ENCODE results near the gene ZNF732.
"Not testable (repeated sequence)": the region's sequence is repeated elsewhere in the genome, so short reads cannot be mapped to it uniquely, and the experiment has no call there.

ZNF732 gene

DNA sequence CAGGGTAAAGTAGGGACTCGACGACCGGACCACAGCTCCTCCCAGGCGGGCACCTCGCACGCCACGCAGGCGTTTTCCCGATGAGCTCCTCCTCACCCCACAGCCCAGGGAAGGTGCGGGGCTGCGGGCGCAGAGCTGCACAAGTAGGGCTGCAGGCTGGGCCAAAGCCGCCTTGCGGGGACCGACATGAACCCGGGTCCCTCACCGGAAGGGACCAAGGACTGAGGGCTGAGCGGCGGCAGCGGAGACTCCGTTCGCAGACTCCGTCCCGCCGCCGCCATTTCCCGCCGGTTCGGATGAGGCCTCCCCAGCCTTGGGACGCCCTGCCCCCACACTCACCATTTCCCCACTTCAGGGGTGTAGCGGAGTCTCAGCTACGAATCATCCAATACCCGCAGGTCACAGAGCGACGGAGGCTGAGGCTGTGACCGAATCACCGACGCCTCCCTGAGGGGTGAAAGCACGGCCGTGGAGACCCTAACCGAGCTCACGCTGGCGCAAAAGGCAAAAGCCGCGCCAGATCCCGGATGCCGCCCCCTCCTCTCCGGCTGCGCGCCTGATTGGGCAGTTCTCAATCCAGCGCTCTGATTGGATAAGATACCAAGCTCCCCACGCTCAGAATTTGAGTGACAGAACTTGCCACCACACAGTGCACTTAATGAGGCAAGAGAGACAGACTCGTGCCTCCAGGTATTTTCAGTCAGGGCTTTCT lies at the start of gene ZNF732:
Gene ZNF732 (minus strand): TSS at position 506 of the 712 bp plus-strand sequence. CDS start 164 bp downstream, at position 342.
- Histone ChIP-seq H3K9me3 (ENCODE audit: control insufficient read depth, insufficient read depth, low read length) (no peaks in the 10 kb centered on the region; the same call in 1 of the 2 replicates), H3K4me1 (ENCODE audit: insufficient read depth, low read length) (no peaks in the 10 kb centered on the region), H3K36me3 (ENCODE audit: insufficient read depth, low read length) (no peaks in the 10 kb centered on the region), H3K9ac (ENCODE audit: low read depth, low read length) (peak within 1 kb of the TSS; percentile 61)

DNA sequence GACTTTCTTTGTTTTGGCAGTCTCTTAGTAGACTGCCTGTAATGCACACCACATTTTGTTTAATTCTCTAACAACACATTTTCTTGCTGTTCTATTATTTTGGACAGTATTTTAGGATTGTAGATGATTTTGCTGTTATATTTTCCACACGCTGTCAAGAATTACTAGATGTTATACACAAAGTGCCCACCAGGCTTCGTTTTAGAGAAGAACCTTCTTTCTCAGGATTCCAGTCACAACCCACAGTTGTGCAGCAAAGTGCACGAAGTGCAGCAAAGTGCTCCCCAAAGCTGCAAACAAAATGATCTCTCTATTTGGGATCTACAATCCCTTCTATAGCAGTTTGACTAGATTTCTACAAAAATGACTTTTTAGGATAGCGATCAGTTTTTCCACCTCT lies 34.7 kb upstream of the ZNF732 start:
- Histone ChIP-seq H3K9me3 (ENCODE audit: control insufficient read depth, insufficient read depth, low read length) (peaks cover 6% of the 10 kb centered on the region), H3K36me3 (ENCODE audit: insufficient read depth, low read length) (peaks cover 7% of the 10 kb centered on the region; the same call in 1 of the 2 replicates), H3K9ac (ENCODE audit: low read depth, low read length) (no peak overlapping the region), H3K4me1 (ENCODE audit: insufficient read depth, low read length) (no peaks in the 10 kb centered on the region)

- H3K9me3 ChIP-seq (ENCODE audit: control insufficient read depth, insufficient read depth, low read length) = peaks cover 3% of the 10 kb centered on the region
- H3K4me1 ChIP-seq (ENCODE audit: insufficient read depth, low read length) = no peaks in the 10 kb centered on the region
- H3K9ac ChIP-seq (ENCODE audit: low read depth, low read length) = peak overlapping the region; percentile 73; the same call in 1 of the 2 replicates
- H3K36me3 ChIP-seq (ENCODE audit: insufficient read depth, low read length) = peaks cover 7% of the 10 kb centered on the region; the same call in 1 of the 2 replicates
Observed at GRCh38 chr4:338759-339097, 33.5 kb upstream of the ZNF732 start.

GRCh38 chr4:337932-338758 lies 32.9 kb upstream of the ZNF732 start:
- H3K4me1 ChIP-seq (ENCODE audit: insufficient read depth, low read length) = no peaks in the 10 kb centered on the region
- H3K9ac ChIP-seq (ENCODE audit: low read depth, low read length) = peak overlapping the region; percentile 73
- peaks cover 3% of the 10 kb centered on the region for H3K9me3 ChIP-seq (ENCODE audit: control insufficient read depth, insufficient read depth, low read length)
- H3K36me3 ChIP-seq (ENCODE audit: insufficient read depth, low read length) = peaks cover 6% of the 10 kb centered on the region; the same call in 1 of the 2 replicates

DNA sequence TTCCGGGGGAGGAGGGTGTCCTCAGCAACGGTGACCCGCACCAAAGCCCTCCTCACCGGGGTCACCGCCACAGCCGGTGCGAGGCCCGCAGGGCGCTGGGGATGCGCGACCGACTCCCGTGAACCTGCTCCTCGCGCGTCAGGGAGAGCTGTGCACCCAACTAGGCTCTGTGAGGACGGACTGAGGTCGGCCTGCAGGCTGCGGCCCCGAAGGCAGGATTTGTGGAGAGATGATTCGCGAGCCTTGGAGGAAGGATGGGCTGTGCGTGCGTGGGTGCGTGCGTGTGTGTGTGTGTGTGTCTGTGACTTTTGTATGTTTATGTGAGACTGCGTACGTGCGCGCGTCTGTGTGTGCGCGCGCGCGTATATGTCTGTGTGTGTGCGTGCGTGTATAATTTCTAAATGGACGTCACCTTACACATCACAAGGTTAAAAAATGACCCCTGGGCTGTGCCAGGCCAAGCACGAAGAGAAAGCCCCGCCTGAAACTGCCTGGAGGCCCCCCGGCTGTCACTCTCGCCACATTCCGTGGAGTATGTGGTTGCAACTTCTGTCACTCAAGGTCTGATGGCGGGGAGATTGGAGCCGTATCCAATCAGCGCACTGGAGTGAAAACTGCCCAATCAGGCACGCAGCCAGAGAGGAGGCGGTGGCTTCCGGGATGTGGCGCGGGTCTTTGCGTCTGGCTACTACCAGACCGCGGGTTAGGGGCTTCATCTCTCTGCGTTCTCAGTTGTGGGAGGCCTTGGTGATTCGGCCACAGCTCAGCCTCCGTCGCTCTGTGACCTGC lies 32.1 kb upstream of the ZNF732 start, which contains the start of gene ZNF141:
Gene ZNF141 (plus strand): TSS at position 672 of the 789 bp plus-strand sequence. CDS start 170 bp downstream, outside the sequence.
- Histone ChIP-seq H3K9me3 (ENCODE audit: control insufficient read depth, insufficient read depth, low read length) (peaks cover 3% of the 10 kb centered on the region; the same call in 1 of the 2 replicates), H3K4me1 (ENCODE audit: insufficient read depth, low read length) (no peaks in the 10 kb centered on the region), H3K36me3 (ENCODE audit: insufficient read depth, low read length) (peaks cover 3% of the 10 kb centered on the region; the same call in 1 of the 2 replicates), H3K9ac (ENCODE audit: low read depth, low read length) (peak within 1 kb of the TSS; percentile 73)

GRCh38 chr4:336893-337142 lies 31.5 kb upstream of the ZNF732 start:
- peak overlapping the region; percentile 73; the same call in 1 of the 2 replicates for H3K9ac ChIP-seq (ENCODE audit: low read depth, low read length)
- H3K9me3 ChIP-seq (ENCODE audit: control insufficient read depth, insufficient read depth, low read length) = peaks cover 3% of the 10 kb centered on the region; the same call in 1 of the 2 replicates
- H3K4me1 ChIP-seq (ENCODE audit: insufficient read depth, low read length) = no peaks in the 10 kb centered on the region
- peaks cover 3% of the 10 kb centered on the region; the same call in 1 of the 2 replicates for H3K36me3 ChIP-seq (ENCODE audit: insufficient read depth, low read length)

GRCh38 chr4:336099-336892 lies 31.0 kb upstream of the ZNF732 start:
- peaks cover 3% of the 10 kb centered on the region; the same call in 1 of the 2 replicates for H3K9me3 ChIP-seq (ENCODE audit: control insufficient read depth, insufficient read depth, low read length)
- no peaks in the 10 kb centered on the region for H3K4me1 ChIP-seq (ENCODE audit: insufficient read depth, low read length)
- H3K9ac ChIP-seq (ENCODE audit: low read depth, low read length) = peak overlapping the region; percentile 73
- H3K36me3 ChIP-seq (ENCODE audit: insufficient read depth, low read length) = peaks cover under 1% of the 10 kb centered on the region; the same call in 1 of the 2 replicates

DNA sequence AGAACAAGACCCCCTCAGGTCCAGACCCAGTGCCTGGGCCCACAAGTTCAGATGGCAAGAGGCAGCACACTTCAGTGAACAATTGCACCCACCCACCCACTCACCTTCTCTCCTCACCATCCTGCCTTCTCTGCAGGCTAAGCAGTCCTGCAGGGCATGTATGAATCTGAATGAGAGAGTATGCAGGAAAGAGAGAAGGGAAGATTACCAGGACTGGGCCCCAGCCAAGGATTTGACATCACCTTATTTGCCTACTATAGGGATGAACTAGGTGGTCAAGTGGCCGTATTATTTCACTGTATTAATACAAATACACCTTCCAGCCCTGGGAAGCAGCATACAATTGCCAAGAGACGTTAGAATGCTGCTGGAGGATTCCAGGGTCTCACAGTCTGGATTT lies 30.2 kb upstream of the ZNF732 start:
- Histone ChIP-seq H3K36me3 (ENCODE audit: insufficient read depth, low read length) (no peaks in the 10 kb centered on the region), H3K9me3 (ENCODE audit: control insufficient read depth, insufficient read depth, low read length) (peaks cover 3% of the 10 kb centered on the region; the same call in 1 of the 2 replicates), H3K4me1 (ENCODE audit: insufficient read depth, low read length) (no peaks in the 10 kb centered on the region), H3K9ac (ENCODE audit: low read depth, low read length) (no peak overlapping the region)

DNA sequence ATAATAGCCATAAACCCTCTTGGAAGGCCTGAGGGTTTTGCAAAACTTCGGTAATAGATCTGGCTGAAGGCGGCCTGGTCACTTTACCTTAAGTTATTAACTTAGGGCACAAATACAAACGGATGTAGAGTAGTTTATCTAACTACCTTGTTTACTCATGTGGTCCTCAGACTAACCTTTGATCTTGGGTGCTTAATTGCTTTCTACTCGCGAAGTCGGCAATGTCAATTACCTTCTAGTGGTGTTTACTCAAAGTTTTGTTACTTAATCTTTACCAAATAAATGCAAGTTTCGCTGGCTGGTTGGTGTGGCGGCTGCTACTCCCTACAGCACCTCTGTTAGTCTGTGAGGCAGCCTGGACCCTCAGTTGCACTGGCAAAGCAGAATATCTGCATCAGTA lies 23.5 kb upstream of the ZNF732 start:
- no peak overlapping the region for H3K9ac ChIP-seq (ENCODE audit: low read depth, low read length)
- no peaks in the 10 kb centered on the region for H3K4me1 ChIP-seq (ENCODE audit: insufficient read depth, low read length)
- 0 out of 2 replicates have a peak, but pooled peaks cover 3% of the 10 kb centered on the region for H3K9me3 ChIP-seq (ENCODE audit: control insufficient read depth, insufficient read depth, low read length)
- no peaks in the 10 kb centered on the region for H3K36me3 ChIP-seq (ENCODE audit: insufficient read depth, low read length)

DNA sequence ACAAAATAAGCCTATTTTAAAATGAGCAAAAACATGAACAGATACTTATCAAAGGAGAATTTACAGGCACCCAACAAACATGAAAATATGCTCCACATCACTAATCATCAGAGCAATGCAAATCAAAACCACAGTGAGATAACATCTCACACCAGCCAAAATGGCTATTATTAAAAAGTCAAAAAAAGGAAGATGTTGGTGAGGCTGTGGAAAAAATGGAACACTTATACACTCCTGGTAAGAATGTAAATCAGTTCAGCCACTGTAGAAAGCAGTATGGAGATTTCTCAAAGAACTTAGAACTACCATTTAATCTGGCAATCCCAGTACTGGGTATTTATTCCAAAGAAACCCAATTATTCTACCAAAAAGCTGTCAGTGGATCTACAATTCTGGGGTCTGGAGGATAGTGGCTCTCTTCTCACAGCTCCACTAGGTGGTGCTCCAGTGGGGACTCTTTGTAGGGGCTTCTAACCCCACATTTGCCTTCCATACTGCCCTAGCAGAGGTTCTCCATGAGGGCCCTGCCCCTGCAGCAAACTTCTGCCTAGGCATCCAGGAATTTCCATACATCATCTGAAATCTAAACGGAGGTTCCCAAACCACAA lies 9.1 kb upstream of the ZNF732 start:
- Histone ChIP-seq H3K9ac (ENCODE audit: low read depth, low read length) (no peak overlapping the region), H3K9me3 (ENCODE audit: control insufficient read depth, insufficient read depth, low read length) (peaks cover 8% of the 10 kb centered on the region), H3K4me1 (ENCODE audit: insufficient read depth, low read length) (no peaks in the 10 kb centered on the region), H3K36me3 (ENCODE audit: insufficient read depth, low read length) (no peaks in the 10 kb centered on the region)

GRCh38 chr4:309807-310206 lies 4.5 kb upstream of the ZNF732 start:
- no peaks in the 10 kb centered on the region for H3K4me1 ChIP-seq (ENCODE audit: insufficient read depth, low read length)
- no peaks in the 10 kb centered on the region for H3K36me3 ChIP-seq (ENCODE audit: insufficient read depth, low read length)
- peaks cover 5% of the 10 kb centered on the region for H3K9me3 ChIP-seq (ENCODE audit: control insufficient read depth, insufficient read depth, low read length)
- H3K9ac ChIP-seq (ENCODE audit: low read depth, low read length) = no peak overlapping the region

DNA sequence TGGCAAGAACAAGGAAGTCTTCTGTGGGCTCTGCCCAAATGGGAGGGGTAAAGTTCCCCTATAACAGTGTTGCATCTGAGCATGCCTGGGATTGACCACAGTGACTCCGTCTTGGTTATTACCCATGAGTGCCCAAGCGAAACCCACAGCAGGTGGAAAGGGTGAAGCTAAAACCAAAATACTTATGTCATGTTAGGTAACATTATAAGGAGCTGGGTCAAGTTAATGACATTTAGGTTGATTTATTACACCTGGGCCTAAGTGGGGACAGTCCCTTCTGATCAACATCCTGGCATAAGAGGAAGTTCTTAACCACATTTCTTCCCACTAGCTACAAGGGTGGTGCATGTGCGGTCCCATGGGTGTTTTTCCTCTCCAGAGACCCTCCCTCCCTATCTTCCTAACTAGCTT lies 1.3 kb upstream of the ZNF732 start:
- peaks cover 5% of the 10 kb centered on the region for H3K9me3 ChIP-seq (ENCODE audit: control insufficient read depth, insufficient read depth, low read length)
- H3K9ac ChIP-seq (ENCODE audit: low read depth, low read length) = no peak overlapping the region
- H3K4me1 ChIP-seq (ENCODE audit: insufficient read depth, low read length) = no peaks in the 10 kb centered on the region
- no peaks in the 10 kb centered on the region for H3K36me3 ChIP-seq (ENCODE audit: insufficient read depth, low read length)

- H3K4me1 ChIP-seq (ENCODE audit: insufficient read depth, low read length); H3K9me3 ChIP-seq (ENCODE audit: control insufficient read depth, insufficient read depth, low read length); H3K36me3 ChIP-seq (ENCODE audit: insufficient read depth, low read length): not testable (repeated sequence)
- peak overlapping the region; percentile 61 for H3K9ac ChIP-seq (ENCODE audit: low read depth, low read length)
Observed at GRCh38 chr4:304516-304915, 758 bp downstream of the ZNF732 start.

Measured in ES-I3 (cell line).